ENCODE measurements around the gene POPDC3.

GRCh38 chr6:105215506-105215905 lies 35.7 kb upstream of the POPDC3 start:
- TF ChIP-seq CTCF (IDR thresholded peaks at IDR 0.05) (no peak), EP300 (IDR thresholded peaks at IDR 0.05; ENCODE audit: low read depth) (no peak), POLR2A (IDR thresholded peaks at IDR 0.05) (no peak)

Measured in transverse colon (tissue), 3 donors.